Measurements from ENCODE around the gene MSI2.

MSI2 gene

GRCh38 chr17:57302690-57303465 lies 46.6 kb downstream of the MSI2 start:
- ChIA-PET CTCF (no interaction called here), POLR2A (no interaction called here)
- DNase-seq (ENCODE audit: extremely low spot score), result no peak
- TF ChIP-seq BHLHE40 (IDR thresholded peaks at IDR 0.05; ENCODE audit: borderline replicate concordance), result no peak
- TF ChIP-seq SP1 (IDR thresholded peaks at IDR 0.05), result no peak
- no peak for TF ChIP-seq TARDBP (IDR thresholded peaks at IDR 0.05)
- no peak for TF ChIP-seq L3MBTL2 (conservative IDR thresholded peaks at IDR 0.05)

- TF ChIP-seq FOXA1 (IDR thresholded peaks at IDR 0.05), result no peak
- TF ChIP-seq FOXM1 (IDR thresholded peaks at IDR 0.05; ENCODE audit: borderline replicate concordance), result no peak
- no peak for TF ChIP-seq ZNF384 (IDR thresholded peaks at IDR 0.05)
- TF ChIP-seq L3MBTL2 (conservative IDR thresholded peaks at IDR 0.05), result no peak
- no peak for TF ChIP-seq ELF4 (IDR thresholded peaks at IDR 0.05)
- no peak for TF ChIP-seq TARDBP (IDR thresholded peaks at IDR 0.05)
- TF ChIP-seq HDGF (IDR thresholded peaks at IDR 0.05; ENCODE audit: borderline replicate concordance), result no peak
- TF ChIP-seq ARNT (IDR thresholded peaks at IDR 0.05), result no peak
- TF ChIP-seq CTBP1 (IDR thresholded peaks at IDR 0.05; ENCODE audit: borderline replicate concordance), result no peak
- TF ChIP-seq, protein P1, sequence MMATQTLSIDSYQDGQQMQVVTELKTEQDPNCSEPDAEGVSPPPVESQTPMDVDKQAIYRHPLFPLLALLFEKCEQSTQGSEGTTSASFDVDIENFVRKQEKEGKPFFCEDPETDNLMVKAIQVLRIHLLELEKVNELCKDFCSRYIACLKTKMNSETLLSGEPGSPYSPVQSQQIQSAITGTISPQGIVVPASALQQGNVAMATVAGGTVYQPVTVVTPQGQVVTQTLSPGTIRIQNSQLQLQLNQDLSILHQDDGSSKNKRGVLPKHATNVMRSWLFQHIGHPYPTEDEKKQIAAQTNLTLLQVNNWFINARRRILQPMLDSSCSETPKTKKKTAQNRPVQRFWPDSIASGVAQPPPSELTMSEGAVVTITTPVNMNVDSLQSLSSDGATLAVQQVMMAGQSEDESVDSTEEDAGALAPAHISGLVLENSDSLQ (IDR thresholded peaks at IDR 0.05), result no peak
- TF ChIP-seq SP1 (IDR thresholded peaks at IDR 0.05), result no peak
- DNase-seq (ENCODE audit: extremely low spot score), result no peak
- ChIA-PET CTCF (interaction anchor here (0.5 kb wide), 1 partner anchor 16 kb away, joined by 5 read pairs; no protein-coding TSS in a partner anchor), POLR2A (no interaction called here)
These were observed 48.9 kb downstream of the MSI2 start for GRCh38 chr17:57305144-57305728.

- POLR2A ChIA-PET, result no interaction called here
These were observed 49.7 kb downstream of the MSI2 start for GRCh38 chr17:57305908-57306504.

GRCh38 chr17:57308543-57309186 lies 52.3 kb downstream of the MSI2 start:
- POLR2A ChIA-PET, result no interaction called here
- no peak for DNase-seq (ENCODE audit: extremely low spot score)
- TF ChIP-seq CTBP1 (IDR thresholded peaks at IDR 0.05; ENCODE audit: borderline replicate concordance) (no peak), ARNT (IDR thresholded peaks at IDR 0.05) (no peak), NFRKB (IDR thresholded peaks at IDR 0.05) (no peak), LEF1 (IDR thresholded peaks at IDR 0.05; ENCODE audit: borderline replicate concordance) (no peak), FOXK2 (IDR thresholded peaks at IDR 0.05) (no peak), BHLHE40 (IDR thresholded peaks at IDR 0.05; ENCODE audit: borderline replicate concordance) (no peak), ELF4 (IDR thresholded peaks at IDR 0.05) (no peak)
- TF ChIP-seq, protein P1 (IDR thresholded peaks at IDR 0.05), result no peak
- CTCF ChIA-PET, result no interaction called here

More at GRCh38 chr17:57305908-57306504, 49.7 kb downstream of the MSI2 start:
- DNase-seq (ENCODE audit: extremely low spot score), result no peak
- TF ChIP-seq BHLHE40 (IDR thresholded peaks at IDR 0.05; ENCODE audit: borderline replicate concordance) (no peak), SUZ12 (IDR thresholded peaks at IDR 0.05) (no peak), ELF4 (IDR thresholded peaks at IDR 0.05) (no peak), FOXK2 (IDR thresholded peaks at IDR 0.05) (no peak)
- CTCF ChIA-PET, result no interaction called here

DNA sequence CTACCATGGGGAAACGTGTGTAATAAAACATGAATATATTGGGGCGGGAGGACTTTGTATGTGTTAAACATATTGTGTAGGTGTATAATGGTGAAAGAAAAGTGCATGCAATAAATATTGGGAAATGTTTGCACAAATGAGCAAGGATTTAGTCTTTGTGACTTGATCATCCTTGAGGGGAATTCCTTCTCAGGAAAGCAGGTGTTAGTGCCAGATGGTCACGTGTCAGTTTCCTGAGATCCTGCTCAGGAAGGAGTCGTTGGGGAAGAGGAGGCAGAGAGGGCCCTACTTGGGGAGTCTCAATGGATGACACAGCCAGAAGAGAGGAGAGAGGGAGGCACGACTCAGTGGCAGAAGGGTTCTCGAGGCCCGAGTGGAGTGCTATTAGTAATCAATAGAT lies 53.2 kb downstream of the MSI2 start:
- CTCF ChIA-PET, result no interaction called here
- DNase-seq (ENCODE audit: extremely low spot score), result no peak
- POLR2A ChIA-PET, result no interaction called here
- no peak for TF ChIP-seq SUZ12 (IDR thresholded peaks at IDR 0.05)
- no peak for TF ChIP-seq ARNT (IDR thresholded peaks at IDR 0.05)
- no peak for TF ChIP-seq ZNF384 (IDR thresholded peaks at IDR 0.05)
- no peak for TF ChIP-seq FOXK2 (IDR thresholded peaks at IDR 0.05)

DNA sequence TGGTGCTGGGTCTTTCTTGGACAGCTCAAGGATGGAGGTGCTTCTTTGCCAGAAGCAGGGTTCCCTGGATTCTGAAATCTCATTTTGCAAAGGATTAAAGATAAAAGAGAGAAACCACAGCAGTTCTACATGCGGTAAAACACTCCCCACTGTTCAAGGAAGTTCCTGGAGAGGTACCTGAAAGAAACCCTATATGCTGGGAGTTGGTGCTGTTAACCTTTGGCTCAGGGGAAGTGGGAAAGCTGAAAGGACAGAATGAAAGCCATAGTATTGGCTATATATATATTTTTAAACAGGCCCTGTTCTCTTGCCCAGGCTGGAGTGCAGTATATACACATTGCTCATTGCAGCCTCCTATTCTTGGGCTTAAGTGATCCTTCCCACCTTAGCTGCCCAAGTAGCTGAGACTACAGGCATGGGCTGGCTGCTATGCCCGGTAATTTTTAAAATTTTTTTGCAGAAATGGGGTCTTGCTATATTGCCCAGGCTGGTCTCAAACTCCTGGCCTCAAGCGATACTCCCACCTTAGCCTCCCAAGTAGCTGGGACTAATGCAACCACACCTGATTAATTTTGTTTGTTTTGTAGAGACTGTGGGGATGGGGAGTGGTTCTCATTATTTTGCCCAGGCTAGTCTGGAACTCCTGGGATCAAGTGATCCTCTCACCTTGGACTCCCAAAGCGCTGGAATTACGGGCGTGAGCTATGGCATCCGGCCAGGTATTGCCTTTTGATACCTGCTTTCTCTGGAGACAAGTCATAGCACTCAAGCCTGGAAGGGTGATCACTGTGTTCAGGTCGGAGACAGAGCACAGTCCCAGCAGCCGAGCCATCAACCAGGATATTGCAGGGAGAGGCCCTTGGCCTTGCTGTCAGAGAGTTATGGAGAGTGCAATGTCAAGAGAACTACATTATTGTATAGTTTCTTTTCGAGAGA lies 55.2 kb downstream of the MSI2 start:
- POLR2A ChIA-PET, result no interaction called here
- DNase-seq (ENCODE audit: extremely low spot score), result no peak
- CTCF ChIA-PET, result no interaction called here
- TF ChIP-seq FOXM1 (IDR thresholded peaks at IDR 0.05; ENCODE audit: borderline replicate concordance), result no peak
- no peak for TF ChIP-seq L3MBTL2 (conservative IDR thresholded peaks at IDR 0.05)
- TF ChIP-seq SUZ12 (IDR thresholded peaks at IDR 0.05), result no peak
- TF ChIP-seq LEF1 (IDR thresholded peaks at IDR 0.05; ENCODE audit: borderline replicate concordance), result no peak
- TF ChIP-seq ELF4 (IDR thresholded peaks at IDR 0.05), result no peak

Measured in HEK293T (cell line).